IMR-90 (cell line): ENCODE measurements around the gene VWCE. TPM values are rescaled to one million over a fixed set of nuclear protein-coding genes. Genes with fewer than 3 reads are reported as not detected.

ENCODE experiments used
- ATAC-seq: fragments of 200-7000 bp; cut with Tn5 transposase; 2 replicates; pipeline ENCODE4 v1.9.1; 2020; ENCODE audit warnings: low read depth, mild to moderate bottlenecking, moderate library complexity
- BruUV-seq: library from RNA; stranded (reverse); fragments of 400-500 nt; replicated peaks from 2 replicates; lab custom pipeline; 2021; lab: Mats Ljungman, UMichigan
- CTCF ChIA-PET: fragments of 300-600 bp; formaldehyde crosslinking; extraction: SDS; loops from one replicate; lab custom pipeline; 2021; ENCODE audit warnings: antibody characterized with exemption; lab: Yijun Ruan, JAX
- POLR2A ChIA-PET: fragments of 300-600 bp; sonication (Branson Sonifier 250); formaldehyde crosslinking; loops from one replicate; lab custom pipeline; 2022; ENCODE audit warnings: antibody characterized with exemption; ENCODE audit not compliant: unreplicated experiment; lab: Charles Lee
- DNase-seq: peaks from one replicate; pipeline ENCODE4 v3.0.0; 2013
- H2AFZ ChIP-seq: replicated peaks from 2 replicates; pipeline ENCODE3; 2013; ENCODE audit warnings: low read length, mild to moderate bottlenecking; ENCODE audit not compliant: poor library complexity
- H2AK5ac ChIP-seq: 2 replicates; pipeline ENCODE4 v1.6.1; 2013; ENCODE audit warnings: low read depth, low read length, inconsistent platforms
- H2AK9ac ChIP-seq: replicated peaks from 2 replicates; pipeline ENCODE3; 2013; ENCODE audit warnings: mild to moderate bottlenecking, low read depth, low read length, moderate library complexity; ENCODE audit not compliant: poor library complexity
- H2BK120ac ChIP-seq: 2 replicates; pipeline ENCODE4 v1.6.1; 2013; ENCODE audit warnings: low read depth, low read length, inconsistent platforms
- H2BK15ac ChIP-seq: 3 replicates; pipeline ENCODE4 v1.6.1; 2013; ENCODE audit warnings: low read depth, low read length, inconsistent platforms
- H2BK20ac ChIP-seq: 2 replicates; pipeline ENCODE4 v1.6.1; 2013; ENCODE audit warnings: low read depth, mild to moderate bottlenecking, inconsistent platforms, low read length, moderate library complexity
- H2BK5ac ChIP-seq: 2 replicates; pipeline ENCODE4 v1.6.1; 2013; ENCODE audit warnings: mild to moderate bottlenecking, low read depth, low read length, inconsistent platforms; ENCODE audit not compliant: poor library complexity, severe bottlenecking
- H3K14ac ChIP-seq: replicated peaks from 2 replicates; pipeline ENCODE4 v1.6.1; 2013; ENCODE audit warnings: low read depth, low read length, inconsistent platforms
- H3K18ac ChIP-seq: 2 replicates; pipeline ENCODE4 v1.6.1; 2013; ENCODE audit warnings: low read depth, low read length, control low read depth
- H3K23ac ChIP-seq: 2 replicates; pipeline ENCODE4 v1.6.1; 2013; ENCODE audit warnings: low read depth, low read length, inconsistent platforms
- H3K27ac ChIP-seq: 2 replicates; pipeline ENCODE4 v1.5.1; 2013; ENCODE audit warnings: mild to moderate bottlenecking, control low read depth, low read length; ENCODE audit not compliant: insufficient read depth
- H3K27me3 ChIP-seq: 2 replicates; pipeline ENCODE4 v1.6.1; 2013; ENCODE audit warnings: low read length; ENCODE audit not compliant: control insufficient read depth, insufficient read depth
- H3K36me3 ChIP-seq: 2 replicates; pipeline ENCODE4 v1.6.1; 2013; ENCODE audit warnings: low read length, mixed read lengths; ENCODE audit not compliant: control insufficient read depth, insufficient read depth
- H3K4ac ChIP-seq: 2 replicates; pipeline ENCODE4 v1.6.1; 2013; ENCODE audit warnings: low read depth, low read length, inconsistent platforms
- H3K4me1 ChIP-seq: 2 replicates; pipeline ENCODE4 v1.6.1; 2013; ENCODE audit warnings: low read length, mixed read lengths; ENCODE audit not compliant: control insufficient read depth, insufficient read depth
- H3K4me2 ChIP-seq: 2 replicates; pipeline ENCODE4 v1.6.1; 2013; ENCODE audit warnings: low read depth, mild to moderate bottlenecking, control low read depth, low read length, moderate library complexity
- H3K4me3 ChIP-seq: 2 replicates; pipeline ENCODE4 v1.5.1; 2013; ENCODE audit warnings: low read depth, mild to moderate bottlenecking, control low read depth, low read length, moderate library complexity; ENCODE audit not compliant: insufficient read depth
- H3K56ac ChIP-seq: 2 replicates; pipeline ENCODE4 v1.6.1; 2013; ENCODE audit warnings: low read length, inconsistent platforms; ENCODE audit not compliant: insufficient read depth; ENCODE audit errors: extremely low read depth
- H3K79me1 ChIP-seq, 2 experiments: 2 replicates each; pipeline ENCODE4 v1.6.1; 2013; ENCODE audit warnings: low read length in 2 of 2, inconsistent platforms in 1 of 2, low read depth in 1 of 2
- H3K9ac ChIP-seq: 2 replicates; pipeline ENCODE4 v1.6.1; 2013; ENCODE audit warnings: low read depth, low read length, control low read depth
- H3K9me1 ChIP-seq: 2 replicates; pipeline ENCODE4 v1.6.1; 2013; ENCODE audit warnings: low read length, inconsistent platforms; ENCODE audit not compliant: insufficient read depth
- H3K9me3 ChIP-seq: 2 replicates; pipeline ENCODE4 v1.6.1; 2013; ENCODE audit warnings: low read length; ENCODE audit not compliant: control insufficient read depth, insufficient read depth
- H4K20me1 ChIP-seq: 2 replicates; pipeline ENCODE4 v1.6.1; 2013; ENCODE audit warnings: low read length, inconsistent platforms; ENCODE audit not compliant: insufficient read depth
- H4K5ac ChIP-seq: 2 replicates; pipeline ENCODE4 v1.6.1; 2013; ENCODE audit warnings: mild to moderate bottlenecking, low read depth, low read length, control low read depth
- H4K8ac ChIP-seq, 2 experiments: 2 replicates each; pipeline ENCODE4 v1.6.1; 2013; ENCODE audit warnings: low read depth in 2 of 2, low read length in 2 of 2, control low read depth in 1 of 2, inconsistent platforms in 1 of 2
- H4K91ac ChIP-seq: 2 replicates; pipeline ENCODE4 v1.6.1; 2013; ENCODE audit warnings: low read depth, low read length, inconsistent platforms; ENCODE audit not compliant: insufficient read depth
- MXI1 ChIP-seq: IDR thresholded peaks from 2 replicates; pipeline ENCODE4 v1.6.1; 2012; ENCODE audit warnings: low read depth, mild to moderate bottlenecking, low read length, moderate library complexity, borderline replicate concordance
- RAD21 ChIP-seq: IDR thresholded peaks from 2 replicates; pipeline ENCODE4 v1.6.1; 2012; ENCODE audit warnings: low read length, improper control_type of control experiment
- whole genome bisulfite sequencing, 2 experiments: methylation state at CpG; one replicate each; pipeline versions ENCODE4 v1.1.5 to v1.1.7; 2013; ENCODE audit warnings: missing lambda C conversion rate in 2 of 2; ENCODE audit not compliant: insufficient read length in 1 of 2; ENCODE audit errors: extremely low coverage in 2 of 2; 5-methylcytosine and 5-hydroxymethylcytosine counted together
- dilution Hi-C: fragments of 300-500 bp; cut with HindIII; formaldehyde crosslinking; loops from one replicate; pipeline ENCODE4 v1.14.3; 2018; ENCODE audit warnings: low sequenced_read_pairs; ENCODE audit not compliant: unreplicated experiment
- in situ Hi-C: fragments of 300-500 bp; cut with MboI; formaldehyde crosslinking; loops from 3 replicates; pipeline ENCODE4 v1.14.3; 2019; ENCODE audit warnings: low sequenced_read_pairs, inconsistent platforms, mixed read lengths
- intact Hi-C: fragments of 100-400 bp; cut with micrococcal nuclease; formaldehyde crosslinking; loops from 2 replicates; pipeline ENCODE4 v1.10.0; 2022
- polyA plus RNA-seq, 3 experiments: library from polyadenylated mRNA; depleted of rRNA; stranded (reverse); fragments of >200 nt; gene quantifications; 2 replicates each; pipeline ENCODE4 v1.2.3, GENCODE V29; 2012; ENCODE audit warnings: low replicate concordance in 1 of 3
- total RNA-seq: library from RNA; depleted of rRNA; stranded (reverse); fragments of >200 nt; gene quantifications from 2 replicates; pipeline ENCODE4 v1.2.3, GENCODE V29; 2012

Gene VWCE
- total and polyA plus RNA-seq, 2 of the 4 experiments (the other 2 are of a cell fraction): under 0.01 to 1.1 TPM

- 63% methylated on average over 2 of the region's 4 CpGs; no CpG with 5 or more reads in 1 of the 2 experiments for WGBS, 2 experiments
- CTCF ChIA-PET: interaction anchor here (0.6 to 1.1 kb wide), 2 partner anchors 35 to 56 kb away, joined by 3 read pairs; partner anchors contain the start of gene VWCE
- Histone ChIP-seq H3K4me2 (no peak overlapping the region), H3K9ac (no peak overlapping the region), H3K9me3 (no peaks in the 10 kb centered on the region), H3K79me1 (peaks cover 27 to 68% of the 10 kb centered on the region in 2 experiments), H3K4me3 (no peak overlapping the region), H2BK120ac (no peak overlapping the region), H2AK5ac (no peak overlapping the region), H3K23ac (no peak overlapping the region), H3K36me3 (peaks cover 36% of the 10 kb centered on the region), H2BK20ac (no peak overlapping the region), H2AK9ac (no peak overlapping the region), H3K14ac (no peak overlapping the region), H3K27me3 (no peaks in the 10 kb centered on the region), H4K5ac (no peak overlapping the region), H3K27ac (no peak overlapping the region), H2BK5ac (no peak overlapping the region), H3K4me1 (peaks cover 18% of the 10 kb centered on the region), H3K18ac (no peak overlapping the region), H3K56ac (no peak overlapping the region), H2AFZ (no peak overlapping the region), H4K8ac (no peak overlapping the region), H2BK15ac (no peak overlapping the region), H3K4ac (no peak overlapping the region), H4K91ac (no peak overlapping the region), H3K9me1 (peaks cover 6% of the 10 kb centered on the region), H4K20me1 (peaks cover 50% of the 10 kb centered on the region)
- no peak for ATAC-seq
- dilution Hi-C loops (no loop called here), in situ Hi-C loops (no loop called here), intact Hi-C loops (loop anchor here (5.0 to 10.0 kb wide), 2 partner anchors 97 to 305 kb away; partner anchors contain the start of gene CPSF7)
- TF ChIP-seq RAD21 (no peak), MXI1 (no peak)
- no TSS peak for BruUV-seq
- no peak for DNase-seq
- POLR2A ChIA-PET: no interaction called here
These were observed 34.8 kb upstream of the VWCE start for GRCh38 chr11:61329871-61330270.
